ENCODE measurements around the gene TMEM63C.

- no peak for TF ChIP-seq ZNF140 (tag by site-specific recombination; IDR thresholded peaks at IDR 0.05)
- no peak for TF ChIP-seq CTCF (tag by site-specific recombination; IDR thresholded peaks at IDR 0.05)
- TF ChIP-seq SP2 (tag by site-specific recombination; IDR thresholded peaks at IDR 0.05) = no peak
- no peak for TF ChIP-seq ZNF114 (tag by site-specific recombination; IDR thresholded peaks at IDR 0.05)
- TF ChIP-seq ZNF311 (tag by site-specific recombination; IDR thresholded peaks at IDR 0.05; ENCODE audit: borderline replicate concordance) = no peak
- no peak for TF ChIP-seq REST (tag by site-specific recombination; IDR thresholded peaks at IDR 0.05)
- TF ChIP-seq KLF16 (tag by site-specific recombination; IDR thresholded peaks at IDR 0.05) = no peak
- no peak for TF ChIP-seq RBAK (tag by site-specific recombination; IDR thresholded peaks at IDR 0.05)
- no peak for TF ChIP-seq ZBTB26 (tag by site-specific recombination; optimal IDR thresholded peaks at IDR 0.05)
Observed at GRCh38 chr14:77213679-77214016, 32.0 kb downstream of the TMEM63C start.
